ENCODE results near the gene IQCC.
"Not testable (repeated sequence)": the region's sequence is repeated elsewhere in the genome, so short reads cannot be mapped to it uniquely, and the experiment has no call there.

The IQCC gene

GRCh38 chr1:32205401-32206370 lies at the start of gene IQCC:
Gene IQCC, plus strand, starts transcription at chr1:32205671. Its CDS starts 11 bp downstream, at chr1:32205682.
- DNase-seq, result peak; percentile 57

- no peak for DNase-seq
These were observed 46.3 kb upstream of the IQCC start for GRCh38 chr1:32159189-32159588.

GRCh38 chr1:32163405-32163804 lies 42.1 kb upstream of the IQCC start:
- no peak for DNase-seq

GRCh38 chr1:32165633-32166032 lies 39.8 kb upstream of the IQCC start:
- not testable (repeated sequence) for DNase-seq

- DNase-seq, result no peak
These were observed 34.5 kb upstream of the IQCC start for GRCh38 chr1:32170991-32171390.

DNA sequence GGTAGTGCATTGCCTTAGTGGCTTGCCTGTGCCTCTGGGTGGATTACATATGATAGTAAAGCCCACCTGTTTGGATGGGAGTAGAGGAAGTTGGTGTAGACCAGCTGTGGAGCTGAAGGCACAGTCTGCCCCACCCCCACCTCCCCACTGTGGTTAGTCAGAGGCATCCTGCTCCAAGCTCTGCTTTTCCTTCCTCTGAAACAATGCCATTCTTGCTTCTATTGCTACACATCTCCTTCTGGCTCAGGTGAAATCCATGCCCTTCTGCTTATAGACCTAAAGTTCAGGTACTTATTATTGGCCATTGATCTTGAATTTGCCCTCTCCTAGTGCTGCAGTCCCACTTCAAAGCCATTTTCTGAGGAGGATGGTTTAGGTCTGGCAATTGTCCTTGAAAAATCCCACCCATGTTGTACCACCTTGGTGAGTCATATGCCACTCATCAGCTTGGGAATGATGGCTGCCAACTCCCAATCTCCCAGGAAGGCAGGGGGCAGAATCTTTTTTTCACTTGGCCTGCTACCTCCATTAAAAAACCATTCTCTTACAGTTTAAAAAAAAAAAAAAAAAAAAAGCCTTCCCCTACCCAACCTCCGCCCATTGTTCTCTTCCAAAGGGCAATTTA lies 32.7 kb upstream of the IQCC start:
- no peak for DNase-seq

DNA sequence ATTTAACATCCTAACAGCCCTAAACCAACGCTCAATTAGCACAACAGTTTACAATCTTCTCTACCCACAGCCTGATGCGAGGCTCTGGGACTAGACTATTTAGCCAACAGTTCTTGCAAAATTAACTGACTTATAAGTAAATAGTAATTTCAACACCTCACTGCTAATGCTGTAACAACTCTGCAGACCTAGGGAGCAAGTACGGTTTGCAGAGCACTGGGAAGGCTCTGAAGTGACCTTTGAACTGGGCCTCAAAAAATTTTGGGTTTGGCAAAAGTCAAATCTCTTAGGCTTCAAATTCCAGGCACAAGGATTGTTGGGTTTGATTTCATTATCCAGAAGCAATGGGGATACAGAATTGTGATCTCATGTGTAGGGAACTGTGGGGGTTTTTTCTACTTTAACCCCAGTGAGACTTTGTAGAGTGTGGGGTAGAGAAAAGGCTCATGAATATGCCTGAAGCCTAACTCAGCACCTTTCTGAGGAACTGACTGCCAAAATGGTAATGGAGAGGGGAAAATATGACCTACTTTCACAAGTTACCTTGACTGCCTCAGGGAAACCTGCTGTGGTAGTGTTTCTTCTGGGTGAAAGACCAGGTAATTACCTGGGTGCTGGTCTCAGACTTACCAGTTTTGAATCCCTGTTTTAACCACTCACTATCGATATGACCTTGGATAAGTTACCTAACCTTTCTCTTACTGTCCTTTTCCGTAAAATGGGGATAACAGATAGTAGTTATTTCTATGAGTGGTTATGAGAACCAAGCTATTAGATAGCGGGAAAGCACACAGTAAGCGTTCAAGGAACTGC lies 26.9 kb upstream of the IQCC start:
- DNase-seq, result no peak

- DNase-seq, result peak; percentile 57
These were observed 26.4 kb upstream of the IQCC start for GRCh38 chr1:32179193-32179442.

DNA sequence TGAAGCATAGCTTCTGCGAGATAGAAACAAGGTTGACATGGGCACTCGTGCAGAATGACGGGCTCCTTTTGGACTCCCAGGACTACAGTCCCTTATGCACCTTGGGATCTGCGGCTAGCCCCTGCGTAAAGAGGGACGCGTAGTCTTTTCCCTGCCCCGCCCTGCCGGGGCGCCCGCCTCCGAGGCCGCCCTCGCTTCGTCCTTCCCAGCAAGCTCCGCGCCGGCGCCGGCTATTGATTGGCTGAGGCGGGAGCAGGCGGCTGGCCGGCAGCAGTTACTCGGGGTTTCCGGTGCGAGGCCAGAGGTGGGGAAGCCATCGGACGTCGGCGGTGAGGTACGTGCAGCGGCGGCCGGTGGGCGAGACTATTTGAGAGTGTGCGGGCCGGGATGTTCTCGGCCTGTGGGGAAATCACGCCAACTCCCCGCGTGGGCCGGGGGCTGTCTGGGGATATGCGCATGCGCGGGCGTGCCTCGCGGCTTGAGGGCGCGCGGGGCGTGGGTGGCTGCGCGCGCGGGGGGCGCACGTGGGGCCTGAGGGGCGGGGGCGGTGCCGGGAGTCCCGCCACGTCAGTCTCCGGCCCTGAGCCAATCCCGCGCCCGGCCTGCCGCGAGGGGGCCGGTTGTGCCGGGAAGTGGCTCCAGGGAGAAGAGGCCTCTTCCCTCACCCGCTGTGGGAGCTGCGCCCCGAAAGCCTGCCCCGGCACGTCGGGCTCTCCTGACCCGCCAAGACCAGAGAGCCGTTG lies 25.9 kb upstream of the IQCC start, which contains the start of gene TXLNA:
TSS of gene TXLNA (plus strand) at position 233 of the 743 bp plus-strand sequence. CDS start 671 bp downstream, outside the sequence.
- peak; percentile 57 for DNase-seq

DNA sequence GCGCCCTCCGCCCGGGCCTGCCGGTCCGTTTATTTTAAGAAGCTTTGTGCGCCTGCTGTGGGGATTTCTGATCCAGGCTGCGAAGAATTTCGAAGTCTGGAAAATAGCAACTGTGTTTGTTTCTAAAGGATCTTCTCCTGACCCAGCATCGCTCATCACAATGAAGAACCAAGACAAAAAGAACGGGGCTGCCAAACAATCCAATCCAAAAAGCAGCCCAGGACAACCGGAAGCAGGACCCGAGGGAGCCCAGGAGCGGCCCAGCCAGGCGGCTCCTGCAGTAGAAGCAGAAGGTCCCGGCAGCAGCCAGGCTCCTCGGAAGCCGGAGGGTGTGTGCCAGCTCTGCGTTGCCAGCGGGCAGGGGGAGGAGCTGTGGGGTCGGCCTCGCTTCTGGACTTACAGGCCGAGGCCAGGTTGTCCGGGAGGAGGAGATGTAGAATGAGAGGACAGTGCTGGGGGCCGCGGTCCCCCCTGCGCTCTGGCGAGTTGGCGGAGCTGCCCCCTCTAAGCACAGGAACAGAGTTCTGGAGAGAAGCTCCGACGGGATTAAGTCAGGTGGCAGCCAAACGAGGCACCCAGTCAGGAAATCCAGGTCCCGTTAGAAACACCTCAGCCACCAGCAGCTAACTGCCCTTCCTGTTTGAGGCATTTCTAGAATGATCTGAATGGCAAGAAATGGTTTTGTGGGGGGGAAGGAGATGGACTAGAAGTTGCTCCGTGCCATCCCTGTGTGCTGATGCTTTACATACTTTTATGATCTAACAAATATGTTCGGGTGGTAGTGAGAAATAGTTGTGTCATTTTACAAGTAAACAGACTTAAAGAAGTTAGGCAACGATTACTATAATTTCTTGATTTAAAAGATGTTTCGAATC lies 25.0 kb upstream of the IQCC start:
- no peak for DNase-seq

DNA sequence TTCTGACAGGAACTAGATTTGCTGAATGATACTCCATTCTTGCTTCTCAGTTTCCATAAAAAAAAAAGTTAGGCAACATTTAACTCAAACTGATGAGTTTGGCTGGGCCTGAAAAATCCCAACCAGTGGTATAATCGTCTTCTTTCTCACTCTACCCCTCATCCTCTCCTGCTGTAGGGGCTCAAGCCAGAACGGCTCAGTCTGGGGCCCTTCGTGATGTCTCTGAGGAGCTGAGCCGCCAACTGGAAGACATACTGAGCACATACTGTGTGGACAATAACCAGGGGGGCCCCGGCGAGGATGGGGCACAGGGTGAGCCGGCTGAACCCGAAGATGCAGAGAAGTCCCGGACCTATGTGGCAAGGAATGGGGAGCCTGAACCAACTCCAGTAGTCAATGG lies 24.4 kb upstream of the IQCC start:
- DNase-seq, result no peak

- DNase-seq, result no peak
These were observed 23.9 kb upstream of the IQCC start for GRCh38 chr1:32181563-32181962.

GRCh38 chr1:32182060-32182459 lies 23.4 kb upstream of the IQCC start:
- no peak for DNase-seq

- DNase-seq, result no peak
These were observed 20.8 kb upstream of the IQCC start for GRCh38 chr1:32184650-32185049.

- DNase-seq, result no peak
These were observed 19.4 kb upstream of the IQCC start for GRCh38 chr1:32186077-32186476.

GRCh38 chr1:32186491-32186890 lies 19.0 kb upstream of the IQCC start:
- DNase-seq, result no peak

- no peak for DNase-seq
These were observed 17.6 kb upstream of the IQCC start for GRCh38 chr1:32187850-32188249.

DNA sequence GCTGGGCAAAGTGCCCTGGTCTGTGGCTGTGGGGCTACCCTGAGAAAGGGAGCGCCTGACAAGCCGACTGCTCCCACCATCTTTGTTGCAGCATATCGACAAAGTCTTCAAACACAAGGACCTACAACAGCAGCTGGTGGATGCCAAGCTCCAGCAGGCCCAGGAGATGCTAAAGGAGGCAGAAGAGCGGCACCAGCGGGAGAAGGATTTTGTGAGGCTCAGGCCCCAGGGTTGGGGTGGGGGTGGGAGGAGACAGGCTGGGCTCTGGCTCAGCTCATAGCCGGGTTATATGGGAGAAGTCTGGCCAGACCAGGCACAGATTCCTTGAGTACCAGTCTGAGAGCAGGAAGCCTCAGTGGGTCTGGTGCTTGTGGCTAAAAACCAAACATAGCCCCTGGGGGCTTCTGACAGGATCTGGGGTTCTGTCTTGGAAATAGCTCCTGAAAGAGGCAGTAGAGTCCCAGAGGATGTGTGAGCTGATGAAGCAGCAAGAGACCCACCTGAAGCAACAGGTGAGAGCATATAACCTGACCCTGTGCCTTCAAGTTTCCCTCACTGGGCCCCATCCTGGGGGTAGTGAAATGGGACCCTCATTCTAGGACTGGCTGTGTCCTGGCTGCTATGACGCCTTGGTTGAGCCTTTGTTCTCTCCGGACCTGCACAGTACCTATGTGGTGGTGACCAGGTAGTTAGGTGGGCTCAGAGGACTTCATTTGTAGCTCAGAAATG lies 13.1 kb upstream of the IQCC start:
- no peak for DNase-seq

- DNase-seq, result no peak
These were observed 10.5 kb upstream of the IQCC start for GRCh38 chr1:32194984-32195383.

DNA sequence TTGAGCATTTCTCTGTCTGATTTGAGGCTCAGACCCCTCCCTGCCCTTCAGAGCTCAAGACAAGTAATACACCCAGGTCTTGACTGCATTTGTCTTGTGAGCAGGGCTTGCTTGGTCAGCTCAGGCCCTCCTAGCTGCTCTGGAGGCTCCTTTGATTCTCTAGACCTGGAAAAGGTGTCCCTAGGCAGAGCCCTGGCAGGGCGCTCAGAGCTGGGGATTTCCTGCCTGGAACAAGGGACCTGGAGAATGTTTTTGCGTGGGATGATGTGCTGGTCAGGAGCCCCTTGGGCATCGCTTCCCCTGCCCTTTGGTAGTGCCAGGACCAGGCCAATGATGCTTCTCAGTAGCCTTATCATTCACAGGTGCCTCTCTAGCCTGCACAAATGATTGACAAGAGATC lies 9.9 kb upstream of the IQCC start:
- DNase-seq, result no peak

All from NCI-H1694 (cell line).